HUES64 (cell line): Measurements from ENCODE around the gene PERP.

Experiments
- H3K27ac ChIP-seq: 2 replicates; pipeline ENCODE4 v1.7.0; 2013; ENCODE audit warnings: low read depth, low read length, inconsistent platforms
- H3K27me3 ChIP-seq: 2 replicates; pipeline ENCODE4 v1.6.1; 2013; ENCODE audit warnings: mild to moderate bottlenecking, low read length; ENCODE audit not compliant: insufficient read depth
- H3K36me3 ChIP-seq: 2 replicates; pipeline ENCODE4 v1.6.1; 2013; ENCODE audit warnings: mild to moderate bottlenecking, low read length; ENCODE audit not compliant: insufficient read depth
- H3K4me1 ChIP-seq: 2 replicates; pipeline ENCODE4 v1.6.1; 2013; ENCODE audit warnings: mild to moderate bottlenecking, low read length, moderate library complexity; ENCODE audit not compliant: insufficient read depth
- H3K4me3 ChIP-seq: 2 replicates; pipeline ENCODE4 v1.5.1; 2013; ENCODE audit warnings: mild to moderate bottlenecking, low read length, moderate library complexity
- H3K9ac ChIP-seq: 2 replicates; pipeline ENCODE4 v1.6.1; 2013; ENCODE audit warnings: mild to moderate bottlenecking, low read depth, low read length
- H3K9me3 ChIP-seq: 2 replicates; pipeline ENCODE4 v1.6.1; 2013; ENCODE audit warnings: low read depth, low read length; ENCODE audit not compliant: insufficient read depth
- WGBS: fragments of 150-250, 120-280 bp; methylation state at CpG from one replicate; pipeline ENCODE4 v1.1.7; 2013; ENCODE audit warnings: missing lambda C conversion rate; 5-methylcytosine and 5-hydroxymethylcytosine counted together

Gene PERP

DNA sequence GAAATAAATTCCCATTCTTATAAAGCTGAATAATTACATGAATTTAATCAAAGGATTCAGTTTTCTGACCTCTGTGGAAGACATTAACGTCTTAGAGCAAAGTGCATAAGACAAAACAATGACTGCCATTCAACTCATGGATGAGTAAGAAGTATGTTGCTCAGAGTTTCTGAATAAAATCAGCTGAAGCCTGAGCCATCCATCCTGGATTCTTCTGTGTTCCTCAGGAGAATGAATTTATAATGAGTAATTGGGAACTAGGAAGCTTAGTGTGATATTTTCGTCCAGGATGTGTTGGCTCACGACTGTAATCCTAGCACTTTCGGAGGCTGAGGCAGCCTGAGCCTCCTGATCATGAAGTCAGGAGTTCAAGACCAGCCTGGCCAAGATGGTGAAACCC is 62.8 kb downstream of the PERP start:
- WGBS, result 92% methylated on average over 4 of the region's 4 CpGs
- Histone ChIP-seq H3K36me3 (no peaks in the 10 kb centered on the region), H3K4me1 (no peaks in the 10 kb centered on the region), H3K27me3 (no peaks in the 10 kb centered on the region), H3K9ac (no peak overlapping the region), H3K27ac (no peak overlapping the region), H3K4me3 (no peak overlapping the region), H3K9me3 (no peaks in the 10 kb centered on the region)
